Liver (tissue), 3 donors: Measurements from ENCODE around the gene ZNF771.

Source experiments
- CTCF ChIP-seq: fragments of 150-350 bp; IDR thresholded peaks from 2 replicates; pipeline ENCODE4 v1.5.1; 2017; ENCODE audit warnings: improper control_type of control experiment, low read depth, low read length; ENCODE audit not compliant: missing input control
- GABPA ChIP-seq, 2 donors: IDR thresholded peaks in 1 of 2; conservative IDR thresholded peaks in 1 of 2; 2 replicates each; pipeline ENCODE4 v1.6.1; 2016; ENCODE audit warnings: antibody characterized with exemption in 2 of 2, mild to moderate bottlenecking in 1 of 2, moderate library complexity in 1 of 2
- HNF4G ChIP-seq: IDR thresholded peaks from 2 replicates; pipeline ENCODE4 v1.6.1; 2016; ENCODE audit warnings: antibody characterized with exemption
- MAX ChIP-seq: IDR thresholded peaks from 2 replicates; pipeline ENCODE4 v1.6.1; 2016; ENCODE audit warnings: antibody characterized with exemption
- RAD21 ChIP-seq, 2 donors: IDR thresholded peaks; 2 replicates each; pipeline ENCODE4 v1.6.1; 2016; ENCODE audit warnings: antibody characterized with exemption in 2 of 2, mild to moderate bottlenecking in 2 of 2
- REST ChIP-seq: IDR thresholded peaks from 2 replicates; pipeline ENCODE4 v1.6.1; 2016; ENCODE audit warnings: antibody characterized with exemption, mild to moderate bottlenecking
- RXRA ChIP-seq, 2 donors: IDR thresholded peaks; 2 replicates each; pipeline ENCODE4 v1.6.1; 2017 to 2018; ENCODE audit warnings: antibody characterized with exemption in 2 of 2, mild to moderate bottlenecking in 1 of 2
- TAF1 ChIP-seq: conservative IDR thresholded peaks from 2 replicates; pipeline ENCODE4 v1.6.1; 2016; ENCODE audit warnings: antibody characterized with exemption, mild to moderate bottlenecking
- YY1 ChIP-seq: IDR thresholded peaks from 2 replicates; pipeline ENCODE4 v1.6.1; 2016; ENCODE audit warnings: antibody characterized with exemption, mild to moderate bottlenecking
- ZBTB33 ChIP-seq: IDR thresholded peaks from 2 replicates; pipeline ENCODE4 v1.6.1; 2016; ENCODE audit warnings: antibody characterized with exemption
- TF ChIP-seq, protein P1 (sequence below): IDR thresholded peaks from 2 replicates; pipeline ENCODE4 v1.6.1; 2016; ENCODE audit warnings: antibody characterized with exemption
- donor health status: healthy.
- donor health status: healthy.

DNA sequence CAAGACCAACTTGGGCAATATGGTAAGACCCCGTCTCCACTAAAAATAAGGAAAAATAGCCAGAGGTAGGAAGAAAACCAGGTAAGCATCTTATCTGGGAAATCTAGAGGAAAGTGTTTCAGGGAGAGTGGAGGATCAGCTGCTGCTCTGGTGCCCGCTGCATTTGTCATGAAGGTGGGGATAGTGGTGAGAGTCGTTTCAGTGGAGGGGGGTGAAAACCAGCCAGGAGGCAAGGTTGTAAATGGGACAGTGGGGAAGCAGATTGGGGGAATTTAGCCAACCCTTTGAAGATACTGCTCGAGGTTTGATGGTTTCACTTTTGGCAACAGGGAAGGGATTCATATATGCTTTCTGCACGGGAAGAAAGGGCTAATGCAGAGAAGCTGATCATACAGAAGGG, 13.6 kb downstream of the ZNF771 start:
- TF ChIP-seq CTCF (no peak), YY1 (no peak), REST (no peak), RXRA (IDR thresholded peaks at IDR 0.05) (no peak), HNF4G (no peak), TAF1 (no peak), RAD21 (IDR thresholded peaks at IDR 0.05) (no peak), MAX (no peak), GABPA (IDR thresholded peaks at IDR 0.05 in 1 of 2, conservative IDR thresholded peaks at IDR 0.05 in 1 of 2) (no peak), ZBTB33 (no peak)
- TF ChIP-seq, protein P1, sequence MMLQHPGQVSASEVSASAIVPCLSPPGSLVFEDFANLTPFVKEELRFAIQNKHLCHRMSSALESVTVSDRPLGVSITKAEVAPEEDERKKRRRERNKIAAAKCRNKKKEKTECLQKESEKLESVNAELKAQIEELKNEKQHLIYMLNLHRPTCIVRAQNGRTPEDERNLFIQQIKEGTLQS, result no peak
